Progenitor cell of endocrine pancreas (in vitro differentiated cells): ENCODE measurements around the gene FLNA. TPM values are rescaled to one million over a fixed set of nuclear protein-coding genes. Genes with fewer than 3 reads are reported as not detected.

Experiments used
- DNase-seq: peaks from one replicate; pipeline ENCODE4 v3.0.0; 2021; ENCODE audit warnings: low spot score; ENCODE audit not compliant: unreplicated experiment
- H3K27ac Mint-ChIP-seq: 2 replicates; pipeline ENCODE4 v1.8.0; 2021; ENCODE audit warnings: mild to moderate bottlenecking, moderate library complexity, mixed read lengths
- H3K27me3 Mint-ChIP-seq: 2 replicates; pipeline ENCODE4 v1.8.0; 2021; ENCODE audit warnings: mixed read lengths
- H3K36me3 Mint-ChIP-seq: 2 replicates; pipeline ENCODE4 v1.8.0; 2022; ENCODE audit warnings: mixed read lengths; ENCODE audit not compliant: insufficient read depth
- H3K4me1 Mint-ChIP-seq: 2 replicates; pipeline ENCODE4 v1.8.0; 2021; ENCODE audit warnings: low read depth, mixed read lengths
- H3K4me3 Mint-ChIP-seq: 2 replicates; pipeline ENCODE4 v1.8.0; 2021; ENCODE audit warnings: low read depth, mild to moderate bottlenecking, moderate library complexity, mixed read lengths
- H3K9me3 Mint-ChIP-seq: 2 replicates; pipeline ENCODE4 v1.8.0; 2021; ENCODE audit warnings: low read depth, mixed read lengths
- total RNA-seq: library from RNA; stranded (reverse); gene quantifications from 2 replicates; pipeline ENCODE4 v1.2.1, GENCODE V29; 2021
- TF ChIP-seq, protein P1 (sequence below): fragments of 200-600 bp; sonication (generic); IDR thresholded peaks from one replicate; pipeline ENCODE4 v1.5.0; 2021; ENCODE audit warnings: antibody characterized with exemption, mild to moderate bottlenecking; ENCODE audit not compliant: unreplicated experiment

FLNA gene
- total RNA-seq, 1 donor from 2014 or later = 777 TPM

DNA sequence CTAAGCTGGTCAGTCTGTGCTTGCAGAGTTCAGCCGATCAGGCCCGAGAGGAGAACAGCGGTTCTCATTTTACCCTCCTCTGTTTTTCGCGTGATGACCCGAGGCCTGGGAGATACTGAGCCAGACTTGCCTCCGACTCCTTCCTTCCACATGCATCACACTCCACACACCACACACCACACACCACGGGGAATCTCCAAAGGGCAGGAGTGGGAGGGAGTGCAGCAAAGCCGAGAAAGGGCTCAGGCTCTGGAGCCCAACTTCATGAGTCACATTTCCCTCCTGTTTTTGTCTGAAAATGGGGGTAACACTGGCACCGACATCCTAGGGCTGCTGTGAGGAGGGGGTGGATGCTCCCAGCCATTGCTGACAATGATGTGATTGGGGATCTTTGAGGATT lies 39.9 kb downstream of the FLNA start:
- TF ChIP-seq, protein P1, sequence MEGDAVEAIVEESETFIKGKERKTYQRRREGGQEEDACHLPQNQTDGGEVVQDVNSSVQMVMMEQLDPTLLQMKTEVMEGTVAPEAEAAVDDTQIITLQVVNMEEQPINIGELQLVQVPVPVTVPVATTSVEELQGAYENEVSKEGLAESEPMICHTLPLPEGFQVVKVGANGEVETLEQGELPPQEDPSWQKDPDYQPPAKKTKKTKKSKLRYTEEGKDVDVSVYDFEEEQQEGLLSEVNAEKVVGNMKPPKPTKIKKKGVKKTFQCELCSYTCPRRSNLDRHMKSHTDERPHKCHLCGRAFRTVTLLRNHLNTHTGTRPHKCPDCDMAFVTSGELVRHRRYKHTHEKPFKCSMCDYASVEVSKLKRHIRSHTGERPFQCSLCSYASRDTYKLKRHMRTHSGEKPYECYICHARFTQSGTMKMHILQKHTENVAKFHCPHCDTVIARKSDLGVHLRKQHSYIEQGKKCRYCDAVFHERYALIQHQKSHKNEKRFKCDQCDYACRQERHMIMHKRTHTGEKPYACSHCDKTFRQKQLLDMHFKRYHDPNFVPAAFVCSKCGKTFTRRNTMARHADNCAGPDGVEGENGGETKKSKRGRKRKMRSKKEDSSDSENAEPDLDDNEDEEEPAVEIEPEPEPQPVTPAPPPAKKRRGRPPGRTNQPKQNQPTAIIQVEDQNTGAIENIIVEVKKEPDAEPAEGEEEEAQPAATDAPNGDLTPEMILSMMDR = no peak
- no peak overlapping the region for H3K4me3 Mint-ChIP-seq
- no peaks in the 10 kb centered on the region for H3K27me3 Mint-ChIP-seq

GRCh38 chrX:154333837-154334271 lies 40.6 kb downstream of the FLNA start:
- H3K36me3 Mint-ChIP-seq = no peaks in the 10 kb centered on the region
- peaks cover 2% of the 10 kb centered on the region for H3K4me1 Mint-ChIP-seq
- no peak for DNase-seq
- no peaks in the 10 kb centered on the region for H3K27me3 Mint-ChIP-seq
- TF ChIP-seq, protein P1 = no peak
- H3K9me3 Mint-ChIP-seq = no peaks in the 10 kb centered on the region
- no peak overlapping the region for H3K27ac Mint-ChIP-seq
- no peak overlapping the region for H3K4me3 Mint-ChIP-seq

More for the DNA sequence above, 39.9 kb downstream of the FLNA start:
- H3K36me3 Mint-ChIP-seq = no peaks in the 10 kb centered on the region
- peaks cover 1% of the 10 kb centered on the region for H3K4me1 Mint-ChIP-seq
- no peak for DNase-seq
- H3K27ac Mint-ChIP-seq = no peak overlapping the region
- no peaks in the 10 kb centered on the region for H3K9me3 Mint-ChIP-seq

- DNase-seq = no peak
- no peak overlapping the region for H3K4me3 Mint-ChIP-seq
- H3K36me3 Mint-ChIP-seq = no peaks in the 10 kb centered on the region
- TF ChIP-seq, protein P1 = no peak
- H3K4me1 Mint-ChIP-seq = peaks cover 2% of the 10 kb centered on the region
- H3K27me3 Mint-ChIP-seq = no peaks in the 10 kb centered on the region
- H3K9me3 Mint-ChIP-seq = no peaks in the 10 kb centered on the region
- H3K27ac Mint-ChIP-seq = no peak overlapping the region
Measured at GRCh38 chrX:154333116-154333515, 41.3 kb downstream of the FLNA start.

DNA sequence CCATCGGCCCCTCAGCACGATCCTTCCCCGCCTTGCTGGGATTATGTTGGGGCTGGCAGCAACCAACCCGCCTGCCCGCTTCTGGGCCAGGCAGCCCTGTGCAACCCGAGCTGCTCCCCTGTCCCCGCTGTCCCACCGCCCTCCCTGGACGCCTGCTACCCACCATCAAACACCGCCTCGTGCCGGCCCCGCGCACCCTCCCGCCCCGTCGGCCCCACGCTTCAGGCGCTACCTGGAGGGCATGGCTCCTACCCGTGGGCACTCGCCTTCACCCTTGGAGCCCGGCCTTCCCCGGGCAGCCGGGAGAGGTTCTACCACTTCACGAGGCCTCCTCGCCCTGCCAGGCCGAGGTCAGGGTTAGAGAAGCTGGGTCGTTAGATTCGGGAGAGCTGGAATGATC lies 41.9 kb downstream of the FLNA start:
- H3K4me1 Mint-ChIP-seq = peaks cover 2% of the 10 kb centered on the region
- no peak overlapping the region for H3K27ac Mint-ChIP-seq
- H3K4me3 Mint-ChIP-seq = no peak overlapping the region
- no peaks in the 10 kb centered on the region for H3K9me3 Mint-ChIP-seq
- no peaks in the 10 kb centered on the region for H3K36me3 Mint-ChIP-seq
- H3K27me3 Mint-ChIP-seq = no peaks in the 10 kb centered on the region
- DNase-seq = no peak
- TF ChIP-seq, protein P1 = no peak

DNA sequence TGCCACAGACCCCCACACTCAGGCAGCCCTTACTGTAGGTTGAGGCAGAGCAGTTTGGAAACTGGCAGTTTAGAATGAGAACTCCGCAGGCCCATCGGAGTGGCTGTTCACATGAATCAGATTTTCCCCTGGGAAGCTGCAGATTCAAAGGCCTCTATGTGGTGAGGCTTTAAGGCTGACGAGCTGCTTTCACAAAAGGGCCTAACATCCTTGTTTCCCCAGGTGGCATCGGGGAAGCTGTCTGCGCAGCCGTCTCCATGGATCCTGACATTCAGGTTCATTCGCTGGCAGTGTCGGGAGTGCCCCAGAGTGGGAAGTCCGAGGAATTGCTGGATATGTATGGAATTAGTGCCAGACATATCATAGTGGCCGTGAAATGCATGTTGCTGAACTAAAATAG lies 45.1 kb downstream of the FLNA start:
- Mint-ChIP-seq H3K27ac (no peak overlapping the region), H3K27me3 (peaks cover 2% of the 10 kb centered on the region), H3K9me3 (peaks cover 5% of the 10 kb centered on the region), H3K36me3 (no peaks in the 10 kb centered on the region), H3K4me1 (peaks cover 8% of the 10 kb centered on the region), H3K4me3 (no peak overlapping the region)
- no peak for DNase-seq
- TF ChIP-seq, protein P1 = no peak
